GM23338 (cell line): ENCODE results near the gene PXT1.

Experiments
- CREB1 ChIP-seq: fragments of 250-450 bp; sonication (Bioruptor Pico); IDR thresholded peaks from 2 replicates; pipeline ENCODE4 v1.5.0; 2020; ENCODE audit warnings: low read depth, mild to moderate bottlenecking, moderate library complexity
- CTCF ChIP-seq, 2 experiments: fragments of 200-600 bp in 1 of 2; sonication (generic) in 1 of 2; conservative IDR thresholded peaks; 2 replicates each; pipeline versions ENCODE4 v1.5.1 to v1.6.1; 2016 to 2017; ENCODE audit warnings: antibody characterized with exemption in 2 of 2, low read depth in 2 of 2, mild to moderate bottlenecking in 2 of 2, moderate library complexity in 1 of 2
- EZH2 ChIP-seq: fragments of 200-600 bp; sonication (generic); IDR thresholded peaks from one replicate; pipeline ENCODE4 v1.8.0; 2017; ENCODE audit warnings: antibody characterized with exemption, mild to moderate bottlenecking, low read depth; ENCODE audit not compliant: unreplicated experiment
- EZH2phosphoT487 ChIP-seq: fragments of 200-600 bp; sonication (generic); IDR thresholded peaks from one replicate; pipeline ENCODE4 v1.8.1; 2018; ENCODE audit warnings: antibody characterized with exemption; ENCODE audit not compliant: unreplicated experiment
- JUNB ChIP-seq: IDR thresholded peaks from one replicate; pipeline ENCODE4 v1.6.1; 2016; ENCODE audit warnings: antibody characterized with exemption; ENCODE audit not compliant: unreplicated experiment
- POLR2AphosphoS5 ChIP-seq: IDR thresholded peaks from 2 replicates; pipeline ENCODE4 v1.6.1; 2016; ENCODE audit warnings: antibody characterized with exemption, low read depth
- REST ChIP-seq: IDR thresholded peaks from one replicate; pipeline ENCODE4 v1.6.1; 2018; ENCODE audit warnings: antibody characterized with exemption; ENCODE audit not compliant: unreplicated experiment

GRCh38 chr6:36414481-36414880 is 28.2 kb downstream of the PXT1 start:
- TF ChIP-seq CTCF (conservative IDR thresholded peaks at IDR 0.05; ENCODE audit: low read depth in 2 of 2) (no peak), REST (no peak), EZH2phosphoT487 (no peak), CREB1 (CRISPR knock-in tag) (no peak), EZH2 (no peak), POLR2AphosphoS5 (no peak), JUNB (no peak)
